Measurements from ENCODE around the gene BCL2L12. TPM values are rescaled to one million over a fixed set of nuclear protein-coding genes. Genes with fewer than 3 reads are reported as not detected.

BCL2L12 gene
- total RNA-seq, 4 donors from 2014 or later, result 4.7 to 8.1 (median 7.2) TPM

DNA sequence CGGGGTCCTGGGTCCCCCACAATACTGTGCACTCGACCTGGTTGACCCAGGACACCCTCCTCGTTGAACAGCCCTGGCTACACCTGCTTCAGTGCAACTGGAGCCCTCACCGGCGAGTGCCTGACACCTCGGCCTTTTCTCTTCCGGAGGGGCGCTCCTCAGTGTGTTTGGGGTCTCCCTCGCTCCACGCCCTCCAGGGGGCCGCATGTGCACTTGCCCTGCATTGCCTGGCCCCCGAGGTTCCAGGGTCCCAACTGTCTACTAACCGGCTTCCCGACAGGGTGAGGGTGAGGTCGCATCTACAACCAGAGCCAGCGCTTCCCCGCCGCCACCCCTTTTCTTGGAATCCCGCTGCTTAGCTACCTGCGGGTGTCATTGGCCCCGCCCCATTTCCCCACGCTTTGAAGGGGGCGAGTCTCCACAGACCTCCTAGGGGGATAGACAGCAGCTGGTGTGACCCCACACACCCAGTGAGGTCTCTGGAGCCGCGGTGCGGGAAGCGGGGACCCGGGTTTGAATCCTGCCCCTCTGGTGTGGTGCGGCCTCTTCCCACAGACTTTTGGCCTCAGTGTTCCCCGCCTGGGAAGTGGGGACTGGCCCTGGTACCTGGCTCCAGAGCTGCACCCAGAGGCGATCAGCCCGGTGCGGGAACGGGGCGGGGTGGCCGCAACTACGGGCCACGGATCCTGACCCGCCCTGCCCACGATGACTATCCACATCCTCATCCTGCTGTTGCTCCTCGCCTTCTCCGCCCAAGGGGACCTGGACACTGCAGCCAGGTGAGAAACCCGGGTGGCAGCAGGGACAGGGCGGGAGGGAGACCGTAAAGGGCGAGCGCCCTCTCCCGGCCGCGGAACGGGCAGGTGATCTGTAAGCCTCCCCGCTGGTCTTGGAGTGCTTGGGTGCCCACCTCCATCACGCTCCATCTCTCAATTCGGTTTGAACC lies 23.7 kb downstream of the BCL2L12 start, which contains the start of gene ADM5:
Gene ADM5, plus strand, starts transcription at position 462 of the 946 bp plus-strand sequence. Its CDS starts 244 bp downstream, at position 706.
- Histone ChIP-seq H3K27me3 (no peaks in the 10 kb centered on the region), H3K36me3 (peaks cover 18 to 33% of the 10 kb centered on the region in 2 donors), H3K9me3 (no peaks in the 10 kb centered on the region), H3K4me1 (peaks cover 4 to 17% of the 10 kb centered on the region in 2 donors), H3K4me3 (replicated peaks in 1 of 3) (peak within 1 kb of the TSS in 1 of 3 donors; percentile 23), H3K27ac (peak within 1 kb of the TSS in 2 of 3 donors; percentile 16 to 17)
- intact Hi-C loops (cut with DNase I), result no loop called here
- DNase-seq, result peak; percentile 56 to 57
- TF ChIP-seq POLR2A (IDR thresholded peaks at IDR 0.05), result no peak
- TF ChIP-seq, protein P1, sequence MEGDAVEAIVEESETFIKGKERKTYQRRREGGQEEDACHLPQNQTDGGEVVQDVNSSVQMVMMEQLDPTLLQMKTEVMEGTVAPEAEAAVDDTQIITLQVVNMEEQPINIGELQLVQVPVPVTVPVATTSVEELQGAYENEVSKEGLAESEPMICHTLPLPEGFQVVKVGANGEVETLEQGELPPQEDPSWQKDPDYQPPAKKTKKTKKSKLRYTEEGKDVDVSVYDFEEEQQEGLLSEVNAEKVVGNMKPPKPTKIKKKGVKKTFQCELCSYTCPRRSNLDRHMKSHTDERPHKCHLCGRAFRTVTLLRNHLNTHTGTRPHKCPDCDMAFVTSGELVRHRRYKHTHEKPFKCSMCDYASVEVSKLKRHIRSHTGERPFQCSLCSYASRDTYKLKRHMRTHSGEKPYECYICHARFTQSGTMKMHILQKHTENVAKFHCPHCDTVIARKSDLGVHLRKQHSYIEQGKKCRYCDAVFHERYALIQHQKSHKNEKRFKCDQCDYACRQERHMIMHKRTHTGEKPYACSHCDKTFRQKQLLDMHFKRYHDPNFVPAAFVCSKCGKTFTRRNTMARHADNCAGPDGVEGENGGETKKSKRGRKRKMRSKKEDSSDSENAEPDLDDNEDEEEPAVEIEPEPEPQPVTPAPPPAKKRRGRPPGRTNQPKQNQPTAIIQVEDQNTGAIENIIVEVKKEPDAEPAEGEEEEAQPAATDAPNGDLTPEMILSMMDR (IDR thresholded peaks at IDR 0.05), result peak in 5 of 6 experiments; percentile 21 to 54 (median 29)
- 44 to 76% methylated on average over 8 to 38 of the region's 54 CpGs for WGBS, 2 donors

DNA sequence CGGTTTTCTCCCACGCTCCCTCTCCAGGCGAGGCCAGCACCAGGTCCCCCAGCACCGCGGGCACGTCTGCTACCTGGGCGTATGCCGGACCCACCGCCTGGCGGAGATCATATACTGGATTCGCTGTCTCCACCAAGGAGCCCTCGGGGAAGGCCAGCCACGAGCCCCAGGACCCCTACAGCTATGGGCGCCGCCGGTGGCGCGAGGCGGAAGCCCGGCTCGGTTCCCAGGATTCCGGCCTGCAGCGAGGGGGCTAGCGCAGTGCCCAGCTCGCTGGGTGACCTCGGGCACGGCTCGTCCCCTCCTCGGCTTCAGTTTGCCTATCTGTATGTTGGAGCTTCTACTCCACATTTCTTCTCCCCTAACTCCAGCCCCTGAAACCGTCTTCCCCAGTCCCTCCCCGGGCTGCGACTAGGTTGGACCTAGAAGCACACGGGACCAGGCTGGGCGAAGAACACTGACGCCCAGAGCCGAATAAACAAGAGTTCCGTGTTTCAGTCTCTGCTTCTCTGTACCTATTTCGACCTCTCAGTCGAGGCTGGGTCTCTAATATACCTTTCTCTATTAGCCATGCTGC lies 24.4 kb downstream of the BCL2L12 start:
- peaks cover 11 to 25% of the 10 kb centered on the region in 2 donors for H3K36me3 ChIP-seq
- intact Hi-C loops (cut with DNase I), result no loop called here
- peaks cover 4 to 17% of the 10 kb centered on the region in 2 donors for H3K4me1 ChIP-seq
- TF ChIP-seq POLR2A (IDR thresholded peaks at IDR 0.05), result no peak
- TF ChIP-seq, protein P1 (IDR thresholded peaks at IDR 0.05), result no peak
- 10 to 13% methylated on average over 16 to 27 of the region's 39 CpGs for WGBS, 2 donors
- H3K27ac ChIP-seq, result peak overlapping the region in 2 of 3 donors; percentile 16 to 17
- H3K27me3 ChIP-seq, result no peaks in the 10 kb centered on the region
- DNase-seq, result no peak
- peak overlapping the region in 1 of 3 donors; percentile 23 for H3K4me3 ChIP-seq (replicated peaks in 1 of 3)
- H3K9me3 ChIP-seq, result no peaks in the 10 kb centered on the region

DNA sequence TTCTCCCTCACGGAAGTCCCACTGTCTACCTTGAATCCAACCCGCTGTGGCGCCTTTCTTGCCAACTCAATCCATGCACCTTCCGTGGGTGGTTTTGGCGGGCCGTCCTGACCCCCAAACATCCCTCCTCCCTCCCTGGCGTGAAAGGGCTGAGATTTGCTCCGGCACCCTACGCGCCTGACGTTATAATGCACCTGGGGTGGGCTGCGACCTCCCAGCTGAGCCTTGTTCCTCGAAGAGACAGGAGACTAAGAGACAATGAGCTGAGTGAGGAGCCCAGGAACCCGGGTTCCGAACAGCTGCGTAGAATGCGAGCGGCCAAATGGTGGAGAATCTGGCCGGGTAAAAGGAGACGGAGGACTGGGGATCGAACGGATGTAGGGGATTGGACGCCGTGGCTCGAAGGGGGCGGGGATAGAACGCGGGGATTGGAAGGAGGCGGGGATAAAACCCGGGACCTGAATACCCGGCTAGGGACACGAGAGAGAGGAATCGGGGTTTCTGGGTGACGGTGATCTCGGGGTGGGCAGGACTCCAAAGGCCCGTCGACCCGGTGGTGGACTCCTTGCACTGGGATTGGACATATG lies 25.0 kb downstream of the BCL2L12 start, which contains the start of gene CPT1C:
Gene CPT1C, plus strand, starts transcription at position 461 of the 587 bp plus-strand sequence. CDS start 1,137 bp downstream, outside the sequence.
- TF ChIP-seq, protein P1 (IDR thresholded peaks at IDR 0.05), result no peak
- TF ChIP-seq POLR2A (IDR thresholded peaks at IDR 0.05), result peak in 1 of 2 donors; percentile 40
- WGBS, 2 donors, result 4% methylated on average over 37 to 38 of the region's 38 CpGs
- intact Hi-C loops (cut with DNase I), result no loop called here
- Histone ChIP-seq H3K4me3 (replicated peaks in 1 of 3) (peak within 1 kb of the TSS in 1 of 3 donors; percentile 23), H3K9me3 (no peaks in the 10 kb centered on the region), H3K36me3 (peaks cover 7 to 19% of the 10 kb centered on the region in 2 donors), H3K27me3 (no peaks in the 10 kb centered on the region), H3K27ac (peak within 1 kb of the TSS in 2 of 3 donors; percentile 16 to 17), H3K4me1 (peaks cover 4 to 17% of the 10 kb centered on the region in 2 donors)
- peak; percentile 50 to 56 for DNase-seq

GRCh38 chr19:49691243-49692146 lies 25.8 kb downstream of the BCL2L12 start:
- H3K4me1 ChIP-seq, result peaks cover 4 to 17% of the 10 kb centered on the region in 2 donors
- no peaks in the 10 kb centered on the region for H3K9me3 ChIP-seq
- H3K36me3 ChIP-seq, result peaks cover 0 to 12% of the 10 kb centered on the region in 2 donors
- peak overlapping the region in 1 of 3 donors; percentile 23 for H3K4me3 ChIP-seq (replicated peaks in 1 of 3)
- WGBS, 2 donors, result 15 to 17% methylated on average over 19 to 29 of the region's 39 CpGs
- no peak for TF ChIP-seq POLR2A (IDR thresholded peaks at IDR 0.05)
- TF ChIP-seq, protein P1 (IDR thresholded peaks at IDR 0.05), result no peak
- intact Hi-C loops (cut with DNase I), result no loop called here
- peak; percentile 26 to 35 for DNase-seq
- no peaks in the 10 kb centered on the region for H3K27me3 ChIP-seq
- H3K27ac ChIP-seq, result no peak overlapping the region
